Measurements from ENCODE around the gene ZFYVE26.

DNA sequence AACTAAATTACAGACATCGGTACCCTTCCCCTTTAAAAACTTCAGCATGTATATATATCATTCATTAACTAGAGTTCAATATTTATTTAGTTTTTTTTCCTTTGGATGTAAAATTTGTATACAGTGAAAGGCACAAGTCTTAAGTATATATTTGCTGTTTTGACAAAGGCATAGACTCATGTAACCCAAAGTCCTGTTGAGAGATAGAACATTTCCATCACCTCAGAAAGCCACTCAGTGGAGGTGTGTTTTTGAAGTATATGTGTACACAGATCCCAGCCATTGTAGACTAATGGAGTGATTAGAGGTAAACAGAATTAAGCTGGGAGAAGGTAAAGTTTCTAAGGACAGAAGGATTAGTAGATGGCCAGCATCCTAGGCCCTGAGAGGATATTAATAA, 99.3 kb downstream of the ZFYVE26 start:
- TF ChIP-seq POLR2A (IDR thresholded peaks at IDR 0.05) (no peak), CTCF (IDR thresholded peaks at IDR 0.05) (no peak), POLR2AphosphoS5 (IDR thresholded peaks at IDR 0.05) (no peak)

Data from upper lobe of left lung (tissue), 4 donors.